Panc1 (cell line): Measurements from ENCODE around the gene MUC5B. TPM values are rescaled to one million over a fixed set of nuclear protein-coding genes. Genes with fewer than 3 reads are reported as not detected.

Source experiments
- ATAC-seq: fragments of 200-7000 bp; cut with Tn5 transposase; 2 replicates; pipeline ENCODE4 v1.9.1; 2020; ENCODE audit warnings: mild to moderate bottlenecking, moderate library complexity
- BruUV-seq: library from RNA; stranded (reverse); fragments of 400-500 nt; replicated peaks from 2 replicates; lab custom pipeline; 2021; lab: Mats Ljungman, UMichigan
- CTCF ChIA-PET: fragments of 300-600 bp; sonication (Branson Sonifier 250); formaldehyde crosslinking; loops from one replicate; lab custom pipeline; 2022; ENCODE audit warnings: antibody characterized with exemption; lab: Charles Lee
- POLR2A ChIA-PET: fragments of 300-600 bp; sonication (Branson Sonifier 250); formaldehyde crosslinking; loops from one replicate; lab custom pipeline; 2022; ENCODE audit warnings: antibody characterized with exemption; lab: Charles Lee
- DNase-seq: peaks from one replicate; pipeline ENCODE4 v3.0.0-alpha.2; 2010; ENCODE audit warnings: low read depth, low spot score
- H3K27ac ChIP-seq: 2 replicates; pipeline ENCODE4 v1.5.1; 2011; ENCODE audit warnings: mild to moderate bottlenecking, low read length, inconsistent platforms
- H3K27me3 ChIP-seq: fragments of 200-500 bp; sonication (Bioruptor generic); 2 replicates; pipeline ENCODE4 v1.6.0; 2014; ENCODE audit warnings: low read length, inconsistent platforms; ENCODE audit not compliant: control insufficient read depth, insufficient read depth
- H3K36me3 ChIP-seq: fragments of 200-500 bp; sonication (Bioruptor generic); 2 replicates; pipeline ENCODE4 v1.5.1; 2014; ENCODE audit warnings: inconsistent platforms, mild to moderate bottlenecking, low read length, moderate library complexity; ENCODE audit not compliant: control insufficient read depth, insufficient read depth
- H3K4me1 ChIP-seq: 2 replicates; pipeline ENCODE4 v1.5.1; 2011; ENCODE audit warnings: inconsistent platforms, mild to moderate bottlenecking, low read length, moderate library complexity; ENCODE audit not compliant: control insufficient read depth, insufficient read depth
- H3K4me3 ChIP-seq, 2 experiments: 2 replicates each; pipeline ENCODE4 v1.5.1; 2011 to 2012; ENCODE audit warnings: low read depth in 2 of 2, low read length in 2 of 2, mild to moderate bottlenecking in 2 of 2, inconsistent platforms in 1 of 2, moderate library complexity in 1 of 2
- H3K9me3 ChIP-seq: fragments of 200-500 bp; sonication (Bioruptor generic); 2 replicates; pipeline ENCODE4 v1.5.1; 2014; ENCODE audit warnings: low read depth, mild to moderate bottlenecking, inconsistent platforms, low read length, moderate library complexity; ENCODE audit not compliant: control insufficient read depth, insufficient read depth
- POLR2AphosphoS5 ChIP-seq: IDR thresholded peaks from 2 replicates; pipeline ENCODE4 v1.6.1; 2012; ENCODE audit warnings: mild to moderate bottlenecking, low read depth, low read length, moderate library complexity
- REST ChIP-seq, 2 experiments: IDR thresholded peaks; 2 replicates each; pipeline ENCODE4 v1.6.1; 2011 to 2012; ENCODE audit warnings: low read depth in 2 of 2, control low read depth in 1 of 2, low read length in 1 of 2, mild to moderate bottlenecking in 1 of 2, moderate library complexity in 1 of 2; ENCODE audit not compliant: insufficient read depth in 1 of 2
- SIN3A ChIP-seq: IDR thresholded peaks from 2 replicates; pipeline ENCODE4 v1.6.1; 2012; ENCODE audit warnings: low read depth, mild to moderate bottlenecking, low read length, moderate library complexity, borderline replicate concordance; ENCODE audit not compliant: insufficient read depth
- TCF7L2 ChIP-seq: IDR thresholded peaks from 2 replicates; pipeline ENCODE4 v1.6.1; 2011; ENCODE audit warnings: mild to moderate bottlenecking, low read depth, low read length, inconsistent platforms
- in situ Hi-C: cut with HindIII; loops from 2 replicates; pipeline ENCODE4 v1.10.0; 2016; ENCODE audit warnings: low sequenced_read_pairs, low pct_unique_long_range_greater_than_20kb
- intact Hi-C: fragments of 100-400 bp; cut with micrococcal nuclease; formaldehyde crosslinking; loops from one replicate; pipeline ENCODE4 v1.10.0; 2022; ENCODE audit not compliant: unreplicated experiment
- total RNA-seq: library from RNA; stranded (reverse); gene quantifications from one replicate; pipeline ENCODE4 v1.2.1, GENCODE V29; 2021; ENCODE audit not compliant: unreplicated experiment
- TF ChIP-seq, protein P1 (sequence below): fragments of 450-650 bp; IDR thresholded peaks from 2 replicates; pipeline ENCODE4 v1.5.1; 2017; ENCODE audit warnings: mild to moderate bottlenecking

Gene MUC5B
- total RNA-seq, 1 experiment from 2014 or later = 1.2 TPM

DNA sequence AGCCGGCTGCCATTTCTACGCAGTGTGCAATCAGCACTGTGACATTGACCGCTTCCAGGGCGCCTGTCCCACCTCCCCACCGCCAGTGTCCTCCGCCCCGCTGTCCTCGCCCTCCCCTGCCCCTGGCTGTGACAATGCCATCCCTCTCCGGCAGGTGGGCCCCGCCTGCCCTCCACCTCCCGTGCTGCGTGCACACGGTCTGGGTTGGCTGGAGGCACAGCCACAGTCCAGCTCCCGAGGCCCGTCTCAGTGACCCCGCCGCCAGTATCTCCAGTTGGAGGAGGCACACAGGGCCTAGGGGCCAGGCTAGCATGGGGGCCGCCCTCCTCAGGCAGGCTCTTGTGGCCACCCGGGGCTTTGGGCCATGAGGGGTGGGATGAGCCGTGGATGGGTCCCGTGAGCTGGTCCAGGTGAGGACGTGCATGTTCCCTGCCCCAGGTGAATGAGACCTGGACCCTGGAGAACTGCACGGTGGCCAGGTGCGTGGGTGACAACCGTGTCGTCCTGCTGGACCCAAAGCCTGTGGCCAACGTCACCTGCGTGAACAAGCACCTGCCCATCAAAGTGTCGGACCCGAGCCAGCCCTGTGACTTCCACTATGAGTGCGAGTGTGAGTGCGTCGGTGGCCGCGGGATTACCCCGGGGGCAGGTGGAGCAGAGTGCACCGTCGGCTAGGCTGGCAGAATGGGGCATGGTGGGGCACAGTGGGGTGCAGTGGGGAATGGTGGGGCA lies 29.7 kb downstream of the MUC5B start:
- no TSS peak for BruUV-seq
- Histone ChIP-seq H3K4me3 (no peak overlapping the region), H3K27ac (no peak overlapping the region), H3K9me3 (no peaks in the 10 kb centered on the region), H3K27me3 (no peaks in the 10 kb centered on the region; the same call in 1 of the 2 replicates), H3K4me1 (no peaks in the 10 kb centered on the region), H3K36me3 (no peaks in the 10 kb centered on the region)
- no peak for TF ChIP-seq POLR2AphosphoS5
- TF ChIP-seq TCF7L2 = no peak
- no peak for TF ChIP-seq REST (IDR thresholded peaks at IDR 0.05; ENCODE audit: insufficient read depth in 1 of 2, low read depth in 2 of 2, low read length in 1 of 2)
- TF ChIP-seq SIN3A = no peak
- TF ChIP-seq, protein P1, sequence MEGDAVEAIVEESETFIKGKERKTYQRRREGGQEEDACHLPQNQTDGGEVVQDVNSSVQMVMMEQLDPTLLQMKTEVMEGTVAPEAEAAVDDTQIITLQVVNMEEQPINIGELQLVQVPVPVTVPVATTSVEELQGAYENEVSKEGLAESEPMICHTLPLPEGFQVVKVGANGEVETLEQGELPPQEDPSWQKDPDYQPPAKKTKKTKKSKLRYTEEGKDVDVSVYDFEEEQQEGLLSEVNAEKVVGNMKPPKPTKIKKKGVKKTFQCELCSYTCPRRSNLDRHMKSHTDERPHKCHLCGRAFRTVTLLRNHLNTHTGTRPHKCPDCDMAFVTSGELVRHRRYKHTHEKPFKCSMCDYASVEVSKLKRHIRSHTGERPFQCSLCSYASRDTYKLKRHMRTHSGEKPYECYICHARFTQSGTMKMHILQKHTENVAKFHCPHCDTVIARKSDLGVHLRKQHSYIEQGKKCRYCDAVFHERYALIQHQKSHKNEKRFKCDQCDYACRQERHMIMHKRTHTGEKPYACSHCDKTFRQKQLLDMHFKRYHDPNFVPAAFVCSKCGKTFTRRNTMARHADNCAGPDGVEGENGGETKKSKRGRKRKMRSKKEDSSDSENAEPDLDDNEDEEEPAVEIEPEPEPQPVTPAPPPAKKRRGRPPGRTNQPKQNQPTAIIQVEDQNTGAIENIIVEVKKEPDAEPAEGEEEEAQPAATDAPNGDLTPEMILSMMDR = no peak
- DNase-seq = no peak
- ATAC-seq = no peak
- POLR2A ChIA-PET = no interaction called here
- intact Hi-C loops = no loop called here
- CTCF ChIA-PET = no interaction called here
- in situ Hi-C loops = no loop called here

GRCh38 chr11:1253103-1253485 lies 30.2 kb downstream of the MUC5B start:
- CTCF ChIA-PET = no interaction called here
- H3K4me1 ChIP-seq = no peaks in the 10 kb centered on the region
- H3K27ac ChIP-seq = no peak overlapping the region
- no TSS peak for BruUV-seq
- H3K9me3 ChIP-seq = no peaks in the 10 kb centered on the region
- no peak for DNase-seq
- in situ Hi-C loops (no loop called here), intact Hi-C loops (no loop called here)
- no peak overlapping the region for H3K4me3 ChIP-seq
- H3K36me3 ChIP-seq = no peaks in the 10 kb centered on the region
- ATAC-seq = no peak
- TF ChIP-seq, protein P1 = no peak
- TF ChIP-seq POLR2AphosphoS5 (no peak), SIN3A (no peak), TCF7L2 (no peak), REST (IDR thresholded peaks at IDR 0.05; ENCODE audit: insufficient read depth in 1 of 2, low read depth in 2 of 2, low read length in 1 of 2) (no peak)
- POLR2A ChIA-PET = no interaction called here
- no peaks in the 10 kb centered on the region; the same call in 1 of the 2 replicates for H3K27me3 ChIP-seq
